HG02588 (cell line): ENCODE measurements around the gene MGAT4D.
"Not testable (repeated sequence)": the region's sequence is repeated elsewhere in the genome, so short reads cannot be mapped to it uniquely, and the experiment has no call there.

Source experiments
- ATAC-seq: cut with Tn5 transposase; IDR thresholded peaks from one replicate; pipeline ENCODE4 v1.9.1; 2021; ENCODE audit warnings: mild to moderate bottlenecking, moderate library complexity; ENCODE audit not compliant: unreplicated experiment

The MGAT4D gene

GRCh38 chr4:140497747-140498636 lies at the start of gene MGAT4D:
TSS of gene MGAT4D (minus strand) at chr4:140498293. CDS start at chr4:140498222, 71 bp downstream.
- ATAC-seq: no peak

GRCh38 chr4:140533951-140534480 lies 35.9 kb upstream of the MGAT4D start:
- no peak for ATAC-seq

- ATAC-seq: no peak
Observed at GRCh38 chr4:140529434-140529833, 31.3 kb upstream of the MGAT4D start.

- ATAC-seq: peak; percentile 100
Observed at GRCh38 chr4:140523857-140524742, 26.0 kb upstream of the MGAT4D start, which contains the start of gene ELMOD2. TSS of gene ELMOD2 (plus strand) at chr4:140524168. CDS start at chr4:140525429, 1,261 bp downstream.

GRCh38 chr4:140523370-140523856 lies 25.3 kb upstream of the MGAT4D start:
- peak; percentile 3 for ATAC-seq

- no peak for ATAC-seq
Observed at GRCh38 chr4:140515423-140515822, 17.3 kb upstream of the MGAT4D start.

- not testable (repeated sequence) for ATAC-seq
Observed at GRCh38 chr4:140513765-140514164, 15.7 kb upstream of the MGAT4D start.

- no peak for ATAC-seq
Observed at GRCh38 chr4:140504261-140504660, 6.2 kb upstream of the MGAT4D start.

- ATAC-seq: no peak
Observed at GRCh38 chr4:140499391-140499790, 1.3 kb upstream of the MGAT4D start.

- no peak for ATAC-seq
Observed at GRCh38 chr4:140497405-140497746, 717 bp downstream of the MGAT4D start.

- no peak for ATAC-seq
Observed at GRCh38 chr4:140485939-140486338, 12.2 kb downstream of the MGAT4D start.

- no peak for ATAC-seq
Observed at GRCh38 chr4:140483445-140483844, 14.6 kb downstream of the MGAT4D start.

GRCh38 chr4:140472156-140472555 lies 25.9 kb downstream of the MGAT4D start:
- ATAC-seq: no peak

- ATAC-seq: no peak
Observed at GRCh38 chr4:140469791-140470733, 28.0 kb downstream of the MGAT4D start.

GRCh38 chr4:140466146-140466545 lies 31.9 kb downstream of the MGAT4D start:
- no peak for ATAC-seq

- no peak for ATAC-seq
Observed at GRCh38 chr4:140463614-140464013, 34.5 kb downstream of the MGAT4D start.

GRCh38 chr4:140463182-140463581 lies 34.9 kb downstream of the MGAT4D start:
- no peak for ATAC-seq

- ATAC-seq: no peak
Observed at GRCh38 chr4:140450352-140450751, 47.7 kb downstream of the MGAT4D start.

- ATAC-seq: no peak
Observed at GRCh38 chr4:140448830-140449229, 49.3 kb downstream of the MGAT4D start.

GRCh38 chr4:140448162-140448561 lies 49.9 kb downstream of the MGAT4D start:
- ATAC-seq: no peak
